Large intestine (tissue), 12 donors: ENCODE measurements around the gene ATG16L2. TPM values are rescaled to one million over a fixed set of nuclear protein-coding genes. Genes with fewer than 3 reads are reported as not detected.

ENCODE experiments used
- DNase-seq, 2 donors: peaks; one replicate each; pipeline versions ENCODE4 v3.0.0 to v3.0.0-alpha.2; 2013
- H3K27ac ChIP-seq: one replicate; pipeline ENCODE4 v1.5.1; 2013; ENCODE audit warnings: low read length
- H3K27me3 ChIP-seq: 2 replicates; pipeline ENCODE4 v1.6.1; 2013; ENCODE audit warnings: low read length; ENCODE audit not compliant: control insufficient read depth, insufficient read depth
- H3K36me3 ChIP-seq: 2 replicates; pipeline ENCODE4 v1.6.1; 2013; ENCODE audit warnings: low read length; ENCODE audit not compliant: control insufficient read depth, insufficient read depth
- H3K4me1 ChIP-seq: one replicate; pipeline ENCODE4 v1.6.1; 2013; ENCODE audit warnings: low read length; ENCODE audit not compliant: control insufficient read depth, insufficient read depth
- H3K4me3 ChIP-seq: one replicate; pipeline ENCODE4 v1.5.1; 2013; ENCODE audit warnings: low read length
- H3K9me3 ChIP-seq: one replicate; pipeline ENCODE4 v1.6.1; 2013; ENCODE audit warnings: mild to moderate bottlenecking, low read depth, low read length, moderate library complexity; ENCODE audit not compliant: control insufficient read depth
- WGBS: methylation state at CpG from one replicate; pipeline ENCODE4 v1.1.5; 2013; ENCODE audit warnings: low lambda C conversion rate; ENCODE audit not compliant: insufficient coverage; 5-methylcytosine and 5-hydroxymethylcytosine counted together
- long read RNA-seq, 11 donors: transcript quantifications; one replicate each; lab custom pipeline, GENCODE V29; 2026
- polyA plus RNA-seq: library from polyadenylated mRNA; unstranded; fragments of 120-200 nt; gene quantifications from one replicate; pipeline ENCODE4 v1.2.1, GENCODE V29; 2013

The ATG16L2 gene, protein sequence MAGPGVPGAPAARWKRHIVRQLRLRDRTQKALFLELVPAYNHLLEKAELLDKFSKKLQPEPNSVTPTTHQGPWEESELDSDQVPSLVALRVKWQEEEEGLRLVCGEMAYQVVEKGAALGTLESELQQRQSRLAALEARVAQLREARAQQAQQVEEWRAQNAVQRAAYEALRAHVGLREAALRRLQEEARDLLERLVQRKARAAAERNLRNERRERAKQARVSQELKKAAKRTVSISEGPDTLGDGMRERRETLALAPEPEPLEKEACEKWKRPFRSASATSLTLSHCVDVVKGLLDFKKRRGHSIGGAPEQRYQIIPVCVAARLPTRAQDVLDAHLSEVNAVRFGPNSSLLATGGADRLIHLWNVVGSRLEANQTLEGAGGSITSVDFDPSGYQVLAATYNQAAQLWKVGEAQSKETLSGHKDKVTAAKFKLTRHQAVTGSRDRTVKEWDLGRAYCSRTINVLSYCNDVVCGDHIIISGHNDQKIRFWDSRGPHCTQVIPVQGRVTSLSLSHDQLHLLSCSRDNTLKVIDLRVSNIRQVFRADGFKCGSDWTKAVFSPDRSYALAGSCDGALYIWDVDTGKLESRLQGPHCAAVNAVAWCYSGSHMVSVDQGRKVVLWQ
- polyA plus RNA-seq = 47.5 TPM
- long read RNA-seq, donor 1, partial matches to known transcripts = 0 of 2 reads
- long read RNA-seq, donor 1, other reads (novel, unspliced or antisense) = 0 of 2 reads
- long read RNA-seq, donor 2, transcript ATG16L2-214 (3 exons, 1,492 nt) = major isoform, 7 of 7 reads
- long read RNA-seq, donor 2, partial matches to known transcripts = 0 of 7 reads
- long read RNA-seq, donor 2, other reads (novel, unspliced or antisense) = 0 of 7 reads
- long read RNA-seq, donor 3 = 0 reads
- long read RNA-seq, donor 4, partial matches to known transcripts = 0 of 2 reads
- long read RNA-seq, donor 4, other reads (novel, unspliced or antisense) = 0 of 2 reads
- long read RNA-seq, donor 5, transcript ATG16L2-214 (3 exons, 1,492 nt) = major isoform, 5 of 6 reads
- long read RNA-seq, donor 5, partial matches to known transcripts = 0 of 6 reads
- long read RNA-seq, donor 5, other reads (novel, unspliced or antisense) = 0 of 6 reads
- long read RNA-seq, donor 6, partial matches to known transcripts = 0 of 5 reads
- long read RNA-seq, donor 6, other reads (novel, unspliced or antisense) = 0 of 5 reads
- long read RNA-seq, donor 7, partial matches to known transcripts = 0 of 4 reads
- long read RNA-seq, donor 7, other reads (novel, unspliced or antisense) = 0 of 4 reads
- long read RNA-seq, donor 8, transcript ATG16L2-214 (3 exons, 1,492 nt) = major isoform, 7 of 9 reads
- long read RNA-seq, donor 8, partial matches to known transcripts = 0 of 9 reads
- long read RNA-seq, donor 8, other reads (novel, unspliced or antisense) = 0 of 9 reads
- long read RNA-seq, donor 9, transcript ATG16L2-214 (3 exons, 1,492 nt) = major isoform, 8 of 9 reads
- long read RNA-seq, donor 9, partial matches to known transcripts = 0 of 9 reads
- long read RNA-seq, donor 9, other reads (novel, unspliced or antisense) = 0 of 9 reads
- long read RNA-seq, donor 10, transcript ATG16L2-214 (3 exons, 1,492 nt) = major isoform, 8 of 8 reads
- long read RNA-seq, donor 10, partial matches to known transcripts = 0 of 8 reads
- long read RNA-seq, donor 10, other reads (novel, unspliced or antisense) = 0 of 8 reads
- long read RNA-seq, donor 11, transcript ATG16L2-214 (3 exons, 1,492 nt) = major isoform, 5 of 5 reads
- long read RNA-seq, donor 11, partial matches to known transcripts = 0 of 5 reads
- long read RNA-seq, donor 11, other reads (novel, unspliced or antisense) = 0 of 5 reads

DNA sequence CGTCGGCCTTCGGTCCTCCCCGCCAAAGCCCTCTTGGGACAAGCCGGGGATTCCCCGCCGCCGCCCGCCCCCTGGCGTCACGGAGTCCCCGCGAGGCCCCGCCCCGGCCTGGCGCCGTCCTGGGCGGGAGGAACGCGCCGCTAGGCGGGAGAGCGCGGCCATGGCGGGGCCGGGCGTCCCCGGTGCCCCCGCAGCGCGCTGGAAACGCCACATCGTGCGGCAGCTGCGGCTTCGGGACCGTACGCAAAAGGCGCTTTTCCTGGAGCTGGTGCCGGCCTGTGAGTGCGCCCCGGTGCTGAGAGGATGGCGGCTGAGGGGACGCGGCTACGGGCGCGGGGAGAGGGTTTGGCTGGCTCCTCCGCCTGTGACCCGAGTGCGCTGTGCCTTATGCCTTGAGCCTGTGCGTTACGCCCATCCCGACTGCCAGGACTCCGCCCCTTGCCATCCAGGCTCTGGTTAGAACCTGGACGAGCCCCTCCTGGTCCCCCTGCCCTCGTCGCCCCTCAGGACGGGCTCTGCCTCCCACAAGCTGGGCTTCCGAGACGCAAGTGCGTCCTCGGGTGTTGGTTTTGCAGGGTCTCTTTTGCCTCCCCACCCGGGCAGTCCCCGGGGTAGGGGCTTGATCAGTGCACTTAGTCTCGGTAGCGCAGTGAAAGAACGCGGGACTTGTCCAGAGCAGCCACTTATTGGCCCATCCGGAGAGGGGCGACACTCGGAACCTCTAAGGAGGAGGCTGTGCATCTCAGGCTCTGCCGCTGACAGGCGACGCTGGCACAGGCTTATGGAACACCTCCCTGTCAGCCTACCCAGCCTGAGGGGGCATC lies at the start of gene ATG16L2:
Gene ATG16L2 (plus strand): TSS at position 126 of the 824 bp plus-strand sequence. CDS start 35 bp downstream, at position 161.
- Histone ChIP-seq H3K27me3 (no peaks in the 10 kb centered on the region), H3K4me3 (peak within 1 kb of the TSS; percentile 91), H3K27ac (peak within 1 kb of the TSS; percentile 88), H3K4me1 (peaks cover 17% of the 10 kb centered on the region), H3K36me3 (peaks cover 24% of the 10 kb centered on the region), H3K9me3 (peaks cover 3% of the 10 kb centered on the region)
- no CpG with 5 or more reads among the region's 75 CpGs for WGBS
- DNase-seq = peak; percentile 79 to 95

DNA sequence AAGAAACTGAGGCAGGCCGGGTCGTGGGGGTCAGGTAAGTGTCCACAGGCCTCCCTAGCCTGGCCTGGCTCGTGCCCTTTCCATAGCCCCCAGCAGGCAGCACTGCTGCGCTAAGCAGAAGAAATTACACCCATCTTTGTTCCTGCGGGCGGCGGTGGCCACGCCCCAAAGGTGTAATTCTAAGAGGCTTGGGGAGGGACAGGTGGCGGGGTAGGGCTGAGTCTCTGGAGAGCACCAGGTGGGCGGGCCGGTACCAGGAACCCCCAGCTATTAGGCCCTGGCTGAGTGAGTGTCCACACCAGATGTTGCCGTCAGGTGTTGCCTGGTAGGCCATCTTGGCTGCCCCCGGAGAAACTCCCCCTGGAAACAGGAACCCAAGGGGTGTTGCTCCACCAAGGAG lies 49.7 kb upstream of the ATG16L2 start:
- WGBS = no CpG with 5 or more reads among the region's 13 CpGs
- H3K9me3 ChIP-seq = no peaks in the 10 kb centered on the region
- H3K27ac ChIP-seq = peak overlapping the region; percentile 66
- no peaks in the 10 kb centered on the region for H3K27me3 ChIP-seq
- H3K4me3 ChIP-seq = no peak overlapping the region
- peaks cover 60% of the 10 kb centered on the region for H3K4me1 ChIP-seq
- H3K36me3 ChIP-seq = peaks cover 47% of the 10 kb centered on the region
- DNase-seq = peak; percentile 73 to 90

DNA sequence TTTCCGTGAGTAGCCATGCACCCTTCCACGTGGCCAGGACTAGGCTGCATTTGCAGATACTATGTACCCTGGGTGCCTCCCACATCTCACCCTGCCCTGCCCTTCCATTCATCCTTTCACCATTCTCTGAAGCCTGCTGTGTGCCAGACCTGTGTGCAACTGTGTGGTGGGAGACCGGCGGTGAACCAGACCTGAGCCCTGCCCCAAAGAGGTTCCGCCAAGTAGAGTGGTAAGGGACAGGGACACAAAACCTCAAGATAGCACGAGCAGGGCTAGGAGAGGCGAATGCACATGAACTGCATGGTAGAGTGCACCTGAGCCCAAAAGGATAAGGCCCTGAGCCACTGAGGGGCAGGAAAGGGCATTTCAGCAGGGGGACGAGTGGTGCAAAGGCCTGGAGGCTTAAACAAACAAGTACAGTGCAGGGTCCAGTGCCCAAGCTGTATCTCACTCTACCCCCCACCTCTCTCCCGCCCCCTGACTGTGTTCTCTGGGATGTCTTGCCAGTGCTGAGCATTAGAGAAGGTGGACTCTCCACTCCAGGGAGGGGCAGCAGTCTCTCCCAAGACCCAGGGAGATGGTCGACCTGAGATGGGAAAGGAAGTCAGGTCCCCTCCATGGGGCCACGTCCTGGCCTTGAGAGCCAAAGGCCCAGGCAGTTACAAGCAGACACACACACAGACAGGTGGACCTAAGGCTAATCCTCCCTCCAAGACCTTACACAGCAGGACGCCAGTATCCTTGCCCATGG lies 47.9 kb upstream of the ATG16L2 start:
- WGBS = no CpG with 5 or more reads among the region's 12 CpGs

DNA sequence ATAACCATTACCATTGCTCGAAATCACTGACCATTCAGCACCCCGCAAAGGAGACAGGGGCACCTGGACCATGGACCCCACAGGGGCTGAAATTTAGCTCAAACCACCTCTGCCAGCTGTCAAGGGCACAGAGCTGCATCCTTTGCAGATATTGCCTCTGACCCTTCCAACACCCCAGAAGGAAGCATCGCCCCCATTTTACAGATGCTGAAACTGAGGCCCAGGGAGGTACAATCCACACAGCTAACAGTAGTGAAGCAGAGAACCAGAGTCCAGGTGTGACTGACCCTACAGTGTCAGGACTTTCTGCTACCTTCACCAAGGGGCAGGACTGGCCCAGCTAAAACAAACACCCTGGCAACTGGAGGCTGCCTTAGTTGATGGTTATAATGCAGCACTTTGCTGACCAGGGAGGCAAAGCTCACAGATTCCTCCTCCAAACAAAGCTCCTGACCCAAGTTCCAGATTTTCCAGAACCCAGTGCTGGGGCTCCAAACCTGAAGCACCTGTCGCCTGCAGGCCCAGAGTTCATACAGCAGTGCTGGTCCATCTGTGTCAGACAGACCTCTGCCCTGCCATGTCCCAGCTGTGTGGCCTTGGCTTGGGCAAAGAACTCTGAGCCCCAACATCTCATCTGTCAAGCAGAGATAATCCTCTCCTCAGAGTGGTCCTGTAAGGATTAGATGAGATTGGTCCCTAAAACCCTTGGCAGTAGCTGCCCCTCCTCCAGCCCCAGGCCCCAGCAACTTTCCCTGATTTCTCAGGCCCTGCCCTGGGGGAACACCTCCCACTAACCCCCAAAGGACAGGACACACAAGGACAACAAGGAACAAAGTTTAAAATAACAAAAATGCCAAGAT lies 46.8 kb upstream of the ATG16L2 start:
- Histone ChIP-seq H3K4me1 (peaks cover 76% of the 10 kb centered on the region), H3K27ac (peak overlapping the region; percentile 23), H3K9me3 (no peaks in the 10 kb centered on the region), H3K36me3 (peaks cover 59% of the 10 kb centered on the region), H3K27me3 (no peaks in the 10 kb centered on the region), H3K4me3 (no peak overlapping the region)
- WGBS = no CpG with 5 or more reads among the region's 4 CpGs
- no peak for DNase-seq

More for the DNA sequence above, 47.9 kb upstream of the ATG16L2 start:
- peaks cover 52% of the 10 kb centered on the region for H3K36me3 ChIP-seq
- no peaks in the 10 kb centered on the region for H3K9me3 ChIP-seq
- no peak overlapping the region for H3K4me3 ChIP-seq
- no peaks in the 10 kb centered on the region for H3K27me3 ChIP-seq
- H3K4me1 ChIP-seq = peaks cover 66% of the 10 kb centered on the region
- peak overlapping the region; percentile 39 for H3K27ac ChIP-seq
- DNase-seq = no peak

DNA sequence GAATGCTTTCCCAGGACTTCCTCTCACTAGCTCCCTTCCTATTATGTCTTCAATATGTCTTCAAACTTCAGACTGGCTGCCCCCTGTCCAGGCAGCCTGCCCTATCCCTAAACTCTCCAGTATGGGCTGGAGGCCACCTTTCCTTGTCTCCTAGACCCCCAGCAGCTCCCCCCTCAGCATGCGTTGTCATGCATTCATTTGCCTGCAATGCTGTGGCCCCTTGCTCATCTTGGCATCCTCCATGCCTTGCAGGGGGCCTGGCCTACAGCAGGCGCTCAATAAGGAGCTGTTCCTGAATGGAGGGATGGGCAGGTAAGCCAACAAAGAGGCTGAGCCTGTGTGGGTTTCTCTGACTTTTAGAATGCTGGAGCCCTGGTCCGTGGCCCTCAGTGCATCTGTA lies 45.6 kb upstream of the ATG16L2 start:
- no peaks in the 10 kb centered on the region for H3K27me3 ChIP-seq
- WGBS = no CpG with 5 or more reads among the region's 3 CpGs
- no peak for DNase-seq
- peaks cover 77% of the 10 kb centered on the region for H3K4me1 ChIP-seq
- H3K9me3 ChIP-seq = no peaks in the 10 kb centered on the region
- no peak overlapping the region for H3K27ac ChIP-seq
- no peak overlapping the region for H3K4me3 ChIP-seq
- H3K36me3 ChIP-seq = peaks cover 61% of the 10 kb centered on the region

DNA sequence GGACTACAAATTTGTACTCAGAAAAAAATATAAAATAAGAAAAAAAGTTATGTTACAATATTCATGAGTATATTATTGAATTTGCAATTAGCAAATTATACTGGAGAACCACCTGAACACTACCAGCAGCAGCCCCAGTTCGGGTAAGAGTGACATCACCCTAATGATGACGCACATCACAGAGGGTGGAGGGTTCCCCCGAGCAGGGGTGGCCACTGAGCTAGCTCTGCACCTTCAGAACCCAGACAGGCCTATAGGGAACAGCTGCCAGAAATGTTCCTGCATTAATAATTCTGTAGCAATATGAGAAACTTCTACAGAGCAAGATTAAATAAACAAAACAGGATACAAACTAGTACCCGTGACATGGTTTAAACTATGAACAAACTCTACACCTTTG lies 44.5 kb upstream of the ATG16L2 start:
- Histone ChIP-seq H3K4me1 (peaks cover 77% of the 10 kb centered on the region), H3K36me3 (peaks cover 67% of the 10 kb centered on the region), H3K27ac (no peak overlapping the region), H3K9me3 (no peaks in the 10 kb centered on the region), H3K4me3 (no peak overlapping the region), H3K27me3 (no peaks in the 10 kb centered on the region)
- no CpG with 5 or more reads among the region's 4 CpGs for WGBS
- no peak for DNase-seq

DNA sequence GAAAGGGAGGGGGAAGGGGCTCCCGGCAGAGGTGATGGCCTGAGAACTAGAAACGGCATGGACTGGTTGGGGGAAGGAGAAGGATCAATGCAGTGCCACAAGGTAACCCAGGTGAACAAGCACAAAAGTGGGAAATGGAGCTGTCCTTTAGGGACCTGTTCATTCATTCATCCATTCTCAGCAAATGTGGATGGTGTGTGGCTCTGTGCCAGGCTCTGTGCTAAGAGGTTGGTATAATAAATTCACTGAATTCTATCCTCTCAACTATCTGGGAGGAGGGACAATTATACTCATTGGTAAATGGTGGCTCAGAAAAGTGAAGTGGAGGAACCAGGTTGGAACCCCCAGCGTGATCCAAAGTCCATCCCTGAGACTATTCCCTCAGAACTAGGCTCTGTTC lies 43.4 kb upstream of the ATG16L2 start:
- Histone ChIP-seq H3K4me1 (peaks cover 82% of the 10 kb centered on the region), H3K9me3 (no peaks in the 10 kb centered on the region), H3K27ac (no peak overlapping the region), H3K4me3 (no peak overlapping the region), H3K27me3 (no peaks in the 10 kb centered on the region), H3K36me3 (peaks cover 71% of the 10 kb centered on the region)
- no CpG with 5 or more reads among the region's 3 CpGs for WGBS
- no peak for DNase-seq

DNA sequence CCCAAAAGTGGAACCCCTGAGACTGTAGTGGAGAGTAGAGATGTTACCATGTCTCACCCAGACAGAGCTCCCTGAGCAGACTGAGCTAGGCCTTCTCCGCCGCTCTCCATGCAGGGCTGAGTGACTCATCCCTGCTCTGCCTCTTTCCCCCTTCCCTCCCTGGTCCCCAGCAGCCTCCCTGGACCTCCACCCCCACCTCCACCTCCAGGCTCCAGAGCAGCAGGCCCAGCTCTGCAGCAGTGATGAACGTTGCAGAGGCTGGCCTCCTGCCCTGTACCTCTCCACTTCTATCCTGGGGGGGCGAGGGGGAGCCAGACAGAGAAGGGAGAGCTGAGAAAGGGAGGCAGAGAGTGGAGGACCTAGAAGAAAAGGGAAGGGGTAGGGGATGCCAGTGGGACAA lies 42.7 kb upstream of the ATG16L2 start:
- WGBS = no CpG with 5 or more reads among the region's 4 CpGs
- Histone ChIP-seq H3K27ac (no peak overlapping the region), H3K4me1 (peaks cover 82% of the 10 kb centered on the region), H3K4me3 (no peak overlapping the region), H3K36me3 (peaks cover 75% of the 10 kb centered on the region), H3K27me3 (no peaks in the 10 kb centered on the region), H3K9me3 (no peaks in the 10 kb centered on the region)
- DNase-seq = no peak
